ENCODE results near the gene PSMA4. TPM values are rescaled to one million over a fixed set of nuclear protein-coding genes. Genes with fewer than 3 reads are reported as not detected.
"Not testable (repeated sequence)": the region's sequence is repeated elsewhere in the genome, so short reads cannot be mapped to it uniquely, and the experiment has no call there.

The PSMA4 gene
- total RNA-seq, 1 experiment from 2014 or later, result 276 TPM

GRCh38 chr15:78536134-78536533 lies 4.1 kb upstream of the PSMA4 start:
- intact Hi-C loops (cut with micrococcal nuclease; ENCODE audit: unreplicated experiment), result no loop called here
- DNase-seq, result no peak
- no peaks in the 10 kb centered on the region for H3K27me3 ChIP-seq (replicated peaks; ENCODE audit: control insufficient read depth, insufficient read depth, low read length)
- H3K27ac Mint-ChIP-seq (ENCODE audit: unreplicated experiment), result no peak overlapping the region
- no peak overlapping the region for H3K4me3 Mint-ChIP-seq (ENCODE audit: unreplicated experiment)
- no peaks in the 10 kb centered on the region for H3K36me3 ChIP-seq (ENCODE audit: control insufficient read depth, insufficient read depth, low read length)
- TF ChIP-seq, protein P1, sequence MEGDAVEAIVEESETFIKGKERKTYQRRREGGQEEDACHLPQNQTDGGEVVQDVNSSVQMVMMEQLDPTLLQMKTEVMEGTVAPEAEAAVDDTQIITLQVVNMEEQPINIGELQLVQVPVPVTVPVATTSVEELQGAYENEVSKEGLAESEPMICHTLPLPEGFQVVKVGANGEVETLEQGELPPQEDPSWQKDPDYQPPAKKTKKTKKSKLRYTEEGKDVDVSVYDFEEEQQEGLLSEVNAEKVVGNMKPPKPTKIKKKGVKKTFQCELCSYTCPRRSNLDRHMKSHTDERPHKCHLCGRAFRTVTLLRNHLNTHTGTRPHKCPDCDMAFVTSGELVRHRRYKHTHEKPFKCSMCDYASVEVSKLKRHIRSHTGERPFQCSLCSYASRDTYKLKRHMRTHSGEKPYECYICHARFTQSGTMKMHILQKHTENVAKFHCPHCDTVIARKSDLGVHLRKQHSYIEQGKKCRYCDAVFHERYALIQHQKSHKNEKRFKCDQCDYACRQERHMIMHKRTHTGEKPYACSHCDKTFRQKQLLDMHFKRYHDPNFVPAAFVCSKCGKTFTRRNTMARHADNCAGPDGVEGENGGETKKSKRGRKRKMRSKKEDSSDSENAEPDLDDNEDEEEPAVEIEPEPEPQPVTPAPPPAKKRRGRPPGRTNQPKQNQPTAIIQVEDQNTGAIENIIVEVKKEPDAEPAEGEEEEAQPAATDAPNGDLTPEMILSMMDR (IDR thresholded peaks at IDR 0.05; ENCODE audit: insufficient read depth in 1 of 2, low read depth in 1 of 2, low read length in 1 of 2, severe bottlenecking in 1 of 2, unreplicated experiment in 1 of 2), result no peak
- H3K36me3 Mint-ChIP-seq (ENCODE audit: insufficient read depth, unreplicated experiment), result peaks cover 13% of the 10 kb centered on the region
- ChIA-PET CTCF (no interaction called here), POLR2A (no interaction called here)
- no peaks in the 10 kb centered on the region for H3K27me3 Mint-ChIP-seq (ENCODE audit: insufficient read depth, unreplicated experiment)
- no peaks in the 10 kb centered on the region for H3K4me1 ChIP-seq
- BruUV-seq (replicated peaks), result no TSS peak
- H3K4me3 ChIP-seq (ENCODE audit: low read depth, low read length), result no peak overlapping the region
- H3K9me3 Mint-ChIP-seq (ENCODE audit: unreplicated experiment), result no peaks in the 10 kb centered on the region
- H3K9me3 ChIP-seq, result no peaks in the 10 kb centered on the region
- H3K4me1 Mint-ChIP-seq (ENCODE audit: low read depth, unreplicated experiment), result peaks cover 7% of the 10 kb centered on the region

DNA sequence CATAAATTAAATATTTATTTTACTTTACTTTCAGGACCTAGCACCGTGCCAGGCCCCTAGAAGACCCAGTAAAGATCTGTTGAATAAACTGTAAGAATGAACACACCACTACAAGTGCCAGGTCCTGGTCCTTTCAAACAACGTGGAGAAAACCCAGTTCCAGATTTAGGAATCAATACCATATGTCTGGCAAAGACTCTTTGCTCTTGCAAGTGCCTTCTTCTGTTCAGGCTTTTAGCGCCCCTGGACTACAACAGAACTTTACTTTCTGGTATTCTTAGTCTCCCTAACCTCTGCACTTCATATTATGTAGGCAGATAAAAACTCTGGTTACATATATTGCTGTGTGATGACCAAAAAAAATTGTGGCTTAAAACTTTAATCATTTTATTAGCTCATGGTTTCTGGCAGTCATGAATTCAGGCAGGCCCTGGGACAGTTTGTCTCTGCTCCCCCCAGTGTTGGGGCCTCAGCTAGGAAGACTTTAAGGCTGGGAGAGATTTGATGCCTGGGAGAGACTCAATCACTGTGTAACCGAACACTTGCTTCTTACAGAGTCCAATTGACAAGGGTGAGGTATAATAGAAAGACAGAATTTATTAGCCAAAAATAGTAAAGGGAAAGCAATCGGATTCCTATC lies 2.9 kb upstream of the PSMA4 start:
- TF ChIP-seq, protein P1 (IDR thresholded peaks at IDR 0.05; ENCODE audit: insufficient read depth in 1 of 2, low read depth in 1 of 2, low read length in 1 of 2, severe bottlenecking in 1 of 2, unreplicated experiment in 1 of 2), result no peak
- Histone ChIP-seq H3K9me3 (no peaks in the 10 kb centered on the region), H3K4me3 (ENCODE audit: low read depth, low read length) (no peak overlapping the region), H3K36me3 (ENCODE audit: control insufficient read depth, insufficient read depth, low read length) (no peaks in the 10 kb centered on the region; the same call in 1 of the 2 replicates), H3K27me3 (replicated peaks; ENCODE audit: control insufficient read depth, insufficient read depth, low read length) (no peaks in the 10 kb centered on the region), H3K4me1 (no peaks in the 10 kb centered on the region)
- intact Hi-C loops (cut with micrococcal nuclease; ENCODE audit: unreplicated experiment), result no loop called here
- ChIA-PET POLR2A (no interaction called here), CTCF (no interaction called here)
- H3K36me3 Mint-ChIP-seq (ENCODE audit: insufficient read depth, unreplicated experiment), result peaks cover 16% of the 10 kb centered on the region
- no peak overlapping the region for H3K27ac Mint-ChIP-seq (ENCODE audit: unreplicated experiment)
- H3K27me3 Mint-ChIP-seq (ENCODE audit: insufficient read depth, unreplicated experiment), result no peaks in the 10 kb centered on the region
- H3K9me3 Mint-ChIP-seq (ENCODE audit: unreplicated experiment), result no peaks in the 10 kb centered on the region
- H3K4me3 Mint-ChIP-seq (ENCODE audit: unreplicated experiment), result no peak overlapping the region
- peaks cover 14% of the 10 kb centered on the region for H3K4me1 Mint-ChIP-seq (ENCODE audit: low read depth, unreplicated experiment)
- no TSS peak for BruUV-seq (replicated peaks)
- DNase-seq, result no peak

GRCh38 chr15:78538358-78538757 lies 1.9 kb upstream of the PSMA4 start:
- Histone ChIP-seq H3K36me3 (ENCODE audit: control insufficient read depth, insufficient read depth, low read length) (peaks cover 3% of the 10 kb centered on the region; the same call in 1 of the 2 replicates), H3K4me3 (ENCODE audit: low read depth, low read length) (no peak overlapping the region), H3K4me1 (no peaks in the 10 kb centered on the region), H3K9me3 (no peaks in the 10 kb centered on the region), H3K27me3 (replicated peaks; ENCODE audit: control insufficient read depth, insufficient read depth, low read length) (no peaks in the 10 kb centered on the region)
- no peak for DNase-seq
- intact Hi-C loops (cut with micrococcal nuclease; ENCODE audit: unreplicated experiment), result no loop called here
- Mint-ChIP-seq H3K4me1 (ENCODE audit: low read depth, unreplicated experiment) (peaks cover 14% of the 10 kb centered on the region), H3K27me3 (ENCODE audit: insufficient read depth, unreplicated experiment) (no peaks in the 10 kb centered on the region), H3K36me3 (ENCODE audit: insufficient read depth, unreplicated experiment) (peaks cover 21% of the 10 kb centered on the region), H3K9me3 (ENCODE audit: unreplicated experiment) (no peaks in the 10 kb centered on the region), H3K27ac (ENCODE audit: unreplicated experiment) (no peak overlapping the region), H3K4me3 (ENCODE audit: unreplicated experiment) (no peak overlapping the region)
- ChIA-PET POLR2A (no interaction called here), CTCF (no interaction called here)
- TF ChIP-seq, protein P1 (IDR thresholded peaks at IDR 0.05; ENCODE audit: insufficient read depth in 1 of 2, low read depth in 1 of 2, low read length in 1 of 2, severe bottlenecking in 1 of 2, unreplicated experiment in 1 of 2), result no peak
- BruUV-seq (replicated peaks), result no TSS peak

GRCh38 chr15:78539464-78540140 lies 642 bp upstream of the PSMA4 start:
- not testable (repeated sequence) for H3K9me3 Mint-ChIP-seq (ENCODE audit: unreplicated experiment); H3K27me3 Mint-ChIP-seq (ENCODE audit: insufficient read depth, unreplicated experiment); H3K27me3 ChIP-seq (replicated peaks; ENCODE audit: control insufficient read depth, insufficient read depth, low read length); H3K36me3 ChIP-seq (ENCODE audit: control insufficient read depth, insufficient read depth, low read length); H3K9me3 ChIP-seq; DNase-seq; H3K4me1 ChIP-seq
- intact Hi-C loops (cut with micrococcal nuclease; ENCODE audit: unreplicated experiment), result loop anchor here (1.0 kb wide), 1 partner anchor 32 kb away; the partner anchor contains the start of gene HYKK
- Mint-ChIP-seq H3K4me3 (ENCODE audit: unreplicated experiment) (peak overlapping the region; percentile 91), H3K27ac (ENCODE audit: unreplicated experiment) (peak overlapping the region; percentile 96), H3K4me1 (ENCODE audit: low read depth, unreplicated experiment) (peaks cover 14% of the 10 kb centered on the region), H3K36me3 (ENCODE audit: insufficient read depth, unreplicated experiment) (peaks cover 21% of the 10 kb centered on the region)
- peak overlapping the region; percentile 75 for H3K4me3 ChIP-seq (ENCODE audit: low read depth, low read length)
- BruUV-seq (replicated peaks), result TSS peak; percentile 84
- ChIA-PET CTCF (interaction anchor here (0.7 to 1.4 kb wide), 2 partner anchors 9 to 32 kb away, joined by 4 read pairs; partner anchors contain the start of gene HYKK), POLR2A (interaction anchor here (0.6 to 1.2 kb wide), 6 partner anchors 13 to 295 kb away, joined by 3 to 12 read pairs (median 3); partner anchors contain the start of genes CHRNA5 and SKIC8)
